BLaER1 (cell line): ENCODE measurements around the gene KIF17.

Source experiments
- H3K27ac ChIP-seq: shearing (Covaris generic); formaldehyde crosslinking; 2 replicates; pipeline ENCODE4 v1.8.1; 2022
- H3K27me3 ChIP-seq: shearing (Covaris generic); formaldehyde crosslinking; 2 replicates; pipeline ENCODE4 v1.8.1; 2022
- H3K36me3 ChIP-seq: shearing (Covaris generic); formaldehyde crosslinking; 2 replicates; pipeline ENCODE4 v1.8.1; 2022
- H3K4me1 ChIP-seq: shearing (Covaris generic); formaldehyde crosslinking; 2 replicates; pipeline ENCODE4 v1.8.1; 2022
- H3K4me2 ChIP-seq: shearing (Covaris generic); formaldehyde crosslinking; 2 replicates; pipeline ENCODE4 v1.8.1; 2022
- H3K4me3 ChIP-seq: shearing (Covaris generic); formaldehyde crosslinking; 2 replicates; pipeline ENCODE4 v1.8.1; 2022
- H3K9ac ChIP-seq: shearing (Covaris generic); formaldehyde crosslinking; 2 replicates; pipeline ENCODE4 v1.8.1; 2022
- H3K9me3 ChIP-seq: shearing (Covaris generic); formaldehyde crosslinking; 2 replicates; pipeline ENCODE4 v1.8.1; 2022
- H4K20me1 ChIP-seq: shearing (Covaris generic); formaldehyde crosslinking; 2 replicates; pipeline ENCODE4 v1.8.1; 2022
- Cebpa-rat ChIP-seq: shearing (Covaris generic); IDR thresholded peaks from 2 replicates; pipeline ENCODE4 v1.8.1; 2022

Gene KIF17

DNA sequence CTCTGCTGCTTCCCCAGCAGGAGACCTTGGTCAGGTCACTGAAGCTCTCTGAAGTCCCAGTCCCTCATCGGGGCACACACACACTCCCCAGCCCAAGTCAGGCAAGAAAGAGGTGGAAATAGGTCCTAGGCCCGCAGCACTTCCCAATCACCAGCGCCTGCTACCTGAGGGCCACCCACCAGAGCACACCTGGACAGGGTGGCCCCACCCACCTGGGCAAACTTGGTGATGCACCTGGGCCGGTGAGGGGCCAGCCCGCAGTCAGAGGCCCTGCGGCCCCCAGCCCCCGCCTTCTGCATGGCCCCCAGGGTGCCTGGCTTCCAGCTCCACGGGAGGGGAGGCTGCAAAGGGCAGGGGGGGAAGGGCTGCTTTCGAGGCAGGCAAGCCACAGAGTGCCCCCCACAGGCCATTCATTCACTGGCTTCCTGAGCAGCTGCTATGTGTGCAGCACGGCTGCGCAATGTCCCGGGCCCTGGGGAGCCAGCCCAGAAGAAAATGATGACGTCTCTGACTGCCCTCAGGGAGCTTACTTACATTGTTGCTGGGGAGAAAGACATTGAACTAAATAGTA, 10.0 kb upstream of the KIF17 start:
- Histone ChIP-seq H3K4me3 (no peak overlapping the region), H3K4me2 (no peak overlapping the region), H3K9ac (no peak overlapping the region), H3K9me3 (no peaks in the 10 kb centered on the region), H3K4me1 (peaks cover 7% of the 10 kb centered on the region), H3K36me3 (no peaks in the 10 kb centered on the region), H3K27ac (no peak overlapping the region), H4K20me1 (peaks cover 35% of the 10 kb centered on the region), H3K27me3 (peaks cover 49% of the 10 kb centered on the region)
- no peak for TF ChIP-seq Cebpa-rat

DNA sequence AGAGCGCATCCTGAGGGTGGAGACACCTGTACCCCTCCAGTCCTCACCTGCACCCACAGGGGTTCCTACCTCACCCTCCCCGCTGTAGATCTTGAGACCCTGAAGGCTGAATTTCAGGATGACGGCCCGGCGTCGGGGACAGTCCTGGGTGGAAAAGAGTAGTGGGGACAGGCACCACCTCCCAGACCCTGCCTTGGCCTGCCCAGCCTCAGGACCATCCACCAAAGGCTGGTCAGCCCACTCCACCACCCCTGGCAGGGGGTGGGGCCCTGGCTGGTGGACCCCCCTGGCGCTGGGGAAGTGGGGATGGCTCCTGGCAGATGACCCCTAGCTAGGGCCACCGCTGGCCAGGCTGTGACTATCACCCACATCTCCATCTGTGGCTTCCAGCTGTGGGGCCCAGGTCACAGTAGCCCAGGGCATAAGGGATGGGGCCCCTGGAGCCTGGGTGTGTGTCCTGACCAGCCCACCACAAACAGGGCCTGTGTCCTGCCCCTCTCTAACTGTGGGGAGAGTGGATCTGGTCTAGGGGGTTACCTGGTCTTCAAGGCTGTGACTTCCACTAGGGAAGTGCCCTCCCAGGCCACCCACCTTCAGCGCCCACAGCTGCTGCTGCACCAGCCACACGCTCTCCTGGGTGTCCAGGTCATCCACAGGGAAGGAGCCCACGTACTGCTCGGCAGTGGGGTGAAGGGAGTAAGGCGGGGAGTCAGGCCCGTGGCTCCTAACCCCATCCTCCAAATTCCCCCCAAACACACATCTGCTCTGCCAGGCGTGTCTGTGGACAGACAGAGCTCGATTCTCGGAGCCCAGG, 9.3 kb upstream of the KIF17 start:
- H3K27ac ChIP-seq, result no peak overlapping the region
- no peak for TF ChIP-seq Cebpa-rat
- H3K4me1 ChIP-seq, result peaks cover under 1% of the 10 kb centered on the region; the same call in 1 of the 2 replicates
- peaks cover 42% of the 10 kb centered on the region for H3K27me3 ChIP-seq
- peaks cover 28% of the 10 kb centered on the region for H4K20me1 ChIP-seq
- H3K9ac ChIP-seq, result no peak overlapping the region
- H3K36me3 ChIP-seq, result no peaks in the 10 kb centered on the region
- H3K4me3 ChIP-seq, result no peak overlapping the region
- H3K4me2 ChIP-seq, result no peak overlapping the region
- H3K9me3 ChIP-seq, result no peaks in the 10 kb centered on the region

DNA sequence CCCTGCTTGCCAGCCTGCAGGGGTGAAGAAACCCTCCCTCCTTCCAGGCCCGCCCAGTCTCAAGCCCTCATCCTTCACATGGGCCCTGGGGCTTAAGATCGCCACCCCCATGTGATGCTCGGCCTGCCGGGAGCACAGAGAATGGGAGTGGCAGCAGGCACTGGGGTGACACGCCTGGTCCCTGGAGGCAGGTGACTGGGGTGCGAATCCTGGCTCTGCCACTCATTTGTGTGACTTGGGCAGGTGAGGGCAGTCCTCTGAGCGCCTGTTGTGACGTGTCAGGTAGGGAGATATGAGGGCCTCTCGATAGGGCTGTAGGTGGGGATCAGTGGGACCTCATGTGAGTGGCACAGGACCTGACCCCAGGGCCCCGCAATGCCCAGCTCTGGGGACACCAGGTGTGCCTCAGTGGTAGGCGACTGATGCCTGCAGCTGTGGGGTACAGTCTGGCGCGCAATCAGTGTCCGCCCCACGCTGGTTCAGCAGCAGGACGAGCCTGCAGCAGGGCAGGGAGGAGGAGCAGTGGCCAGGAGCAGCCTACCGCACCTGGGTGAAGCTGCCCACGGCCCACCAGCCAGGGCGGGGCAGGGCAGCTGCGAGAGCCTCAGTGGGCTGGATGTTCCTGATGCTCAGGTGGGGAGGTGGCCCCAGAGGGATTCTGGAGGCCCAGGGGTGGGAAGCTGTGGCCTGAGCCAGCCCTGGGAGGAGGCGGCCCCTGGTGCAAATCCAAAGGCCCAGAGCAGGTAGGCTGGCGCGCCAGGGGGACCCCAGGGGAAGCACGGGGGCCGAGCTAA, 8.5 kb upstream of the KIF17 start:
- no peaks in the 10 kb centered on the region for H3K9me3 ChIP-seq
- no peak overlapping the region for H3K9ac ChIP-seq
- no peak for TF ChIP-seq Cebpa-rat
- peaks cover 26% of the 10 kb centered on the region for H4K20me1 ChIP-seq
- H3K4me1 ChIP-seq, result no peaks in the 10 kb centered on the region
- no peak overlapping the region for H3K4me2 ChIP-seq
- H3K4me3 ChIP-seq, result no peak overlapping the region
- no peak overlapping the region for H3K27ac ChIP-seq
- H3K36me3 ChIP-seq, result no peaks in the 10 kb centered on the region
- H3K27me3 ChIP-seq, result peaks cover 34% of the 10 kb centered on the region

DNA sequence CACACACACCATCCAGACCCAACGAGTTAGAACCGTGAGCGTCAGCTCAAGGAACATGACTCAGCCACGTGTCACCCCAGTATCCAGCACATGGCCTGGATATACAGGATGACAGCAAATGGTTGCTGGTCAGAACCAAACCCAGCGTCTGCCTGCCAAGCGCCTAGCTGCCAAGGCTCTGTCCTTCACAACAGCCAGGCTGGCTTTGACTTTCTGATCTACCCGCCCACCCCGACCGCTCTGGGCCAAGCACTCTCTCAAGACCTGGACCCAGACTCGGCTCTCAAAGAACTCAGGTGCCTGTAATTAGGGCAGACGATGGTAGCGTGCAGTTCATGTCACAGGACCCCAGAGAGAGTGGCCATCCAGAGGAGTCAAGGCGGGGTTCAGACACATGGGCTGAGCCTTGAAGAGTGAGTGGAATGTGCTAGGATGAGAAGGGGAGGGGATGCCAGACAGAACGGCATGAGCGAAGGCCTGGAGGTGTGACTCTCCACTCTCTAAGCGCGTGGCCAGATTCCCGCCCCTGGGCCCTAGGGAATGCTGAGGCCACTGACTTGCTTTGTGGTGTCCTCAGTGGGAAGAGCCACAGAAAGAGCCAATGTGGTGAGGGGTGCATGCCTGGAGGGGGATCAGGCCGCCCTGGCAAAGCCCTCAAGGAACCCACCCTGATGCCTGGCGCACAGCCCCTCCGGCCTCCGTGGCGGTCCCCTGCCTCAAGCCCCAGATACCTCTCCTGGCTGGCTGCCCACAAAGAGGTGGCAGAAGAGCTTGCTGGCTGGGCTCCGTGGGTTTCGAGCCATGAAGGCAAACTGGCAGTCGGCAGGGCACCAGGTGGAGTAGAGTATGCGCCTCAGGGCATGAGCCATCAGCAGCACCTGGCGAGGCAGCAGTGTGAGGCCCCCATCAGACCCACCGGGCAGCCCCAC, 7.6 kb upstream of the KIF17 start:
- no peak for TF ChIP-seq Cebpa-rat
- no peak overlapping the region for H3K9ac ChIP-seq

DNA sequence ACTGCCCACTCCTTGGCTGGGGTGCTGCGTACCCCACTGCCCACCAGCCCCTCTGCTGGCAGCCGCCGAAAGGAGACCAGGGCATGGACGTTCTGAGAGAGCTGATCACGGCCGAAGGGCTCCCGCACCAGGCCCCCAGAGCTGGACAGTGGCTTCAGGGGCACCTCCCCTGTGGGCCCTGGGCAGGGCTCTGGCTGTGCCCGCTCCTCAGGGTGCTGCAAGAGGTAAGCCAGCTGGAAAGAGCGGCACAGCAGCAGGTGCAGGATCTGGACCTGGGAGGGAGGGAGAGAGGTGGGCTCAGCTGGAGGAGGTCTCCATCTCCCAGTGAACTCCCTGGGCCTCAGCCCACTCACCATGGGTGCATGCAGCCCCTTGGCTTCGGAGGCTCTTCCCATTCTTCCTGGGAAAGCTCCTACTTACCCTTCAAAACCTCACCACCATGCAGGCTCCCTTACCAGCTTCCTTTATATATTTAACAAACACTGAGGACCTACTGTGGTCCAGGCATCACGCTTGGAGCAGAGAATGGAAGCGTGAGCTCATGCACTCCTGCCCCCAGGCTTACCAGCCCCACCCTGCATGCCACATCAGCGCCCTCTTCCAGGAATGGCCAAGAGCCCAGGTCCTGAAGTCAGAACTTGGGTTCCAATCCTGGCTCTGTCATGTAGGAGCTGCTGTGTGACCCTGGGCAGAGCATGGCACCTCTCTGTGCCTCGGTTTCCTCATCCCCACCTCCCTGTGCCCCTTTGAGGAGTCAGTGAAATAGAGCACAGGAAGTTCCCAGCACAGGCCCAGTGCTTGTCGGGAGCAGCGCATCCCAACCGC, 6.8 kb upstream of the KIF17 start:
- no peaks in the 10 kb centered on the region for H3K4me1 ChIP-seq

More for the DNA sequence above, 7.6 kb upstream of the KIF17 start:
- Histone ChIP-seq H3K4me1 (no peaks in the 10 kb centered on the region), H3K27me3 (peaks cover 25% of the 10 kb centered on the region), H3K9me3 (no peaks in the 10 kb centered on the region), H3K4me2 (no peak overlapping the region), H3K4me3 (no peak overlapping the region), H3K36me3 (no peaks in the 10 kb centered on the region), H4K20me1 (peaks cover 17% of the 10 kb centered on the region), H3K27ac (no peak overlapping the region)

DNA sequence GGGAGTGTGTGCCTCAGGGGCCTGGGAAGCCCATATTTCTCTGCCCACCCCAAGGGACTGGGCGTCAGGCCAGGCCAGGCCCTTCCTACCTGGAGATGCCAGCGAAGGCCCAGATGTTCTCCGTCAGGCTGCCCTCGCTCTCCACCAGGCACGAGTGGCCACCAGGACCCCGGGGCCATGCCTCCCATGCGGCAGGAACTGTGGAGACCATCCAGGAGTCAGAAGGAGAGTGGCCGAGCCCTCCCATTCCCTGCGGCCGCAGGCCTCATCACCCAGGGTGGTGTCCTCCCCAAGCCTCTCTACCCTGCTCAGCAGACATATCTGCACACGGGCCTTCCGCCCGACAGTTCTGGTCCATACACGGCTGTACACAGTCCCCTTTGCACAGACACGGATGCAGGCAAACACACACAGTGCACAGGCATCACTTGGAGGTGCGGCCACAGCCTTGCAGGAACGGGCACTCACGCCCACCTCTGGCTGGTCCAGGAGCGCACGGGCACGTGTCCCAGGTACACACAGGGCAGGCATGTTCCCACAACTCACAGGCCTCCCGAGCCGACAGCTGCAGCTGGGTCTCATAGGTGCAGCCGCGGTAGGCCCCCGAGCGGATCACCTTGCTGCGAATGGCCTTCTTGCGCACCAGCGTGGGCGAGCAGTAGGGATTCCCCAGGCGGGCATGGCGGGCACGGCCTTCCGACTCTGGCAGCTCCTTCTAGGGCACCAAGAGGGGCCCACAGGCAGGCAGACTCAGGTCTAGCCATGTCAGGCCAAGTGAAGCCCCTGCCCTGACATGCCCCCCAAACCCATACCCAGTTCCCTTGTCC, 5.9 kb upstream of the KIF17 start:
- TF ChIP-seq Cebpa-rat, result no peak
- H3K27me3 ChIP-seq, result peaks cover 21% of the 10 kb centered on the region
- no peaks in the 10 kb centered on the region for H3K36me3 ChIP-seq
- H3K4me1 ChIP-seq, result no peaks in the 10 kb centered on the region
- H3K27ac ChIP-seq, result no peak overlapping the region
- H3K9me3 ChIP-seq, result no peaks in the 10 kb centered on the region
- no peak overlapping the region for H3K4me2 ChIP-seq
- H4K20me1 ChIP-seq, result peaks cover 6% of the 10 kb centered on the region; the same call in 1 of the 2 replicates
- H3K4me3 ChIP-seq, result no peak overlapping the region
- H3K9ac ChIP-seq, result no peak overlapping the region

More for the DNA sequence above, 6.8 kb upstream of the KIF17 start:
- no peaks in the 10 kb centered on the region for H3K9me3 ChIP-seq
- no peak for TF ChIP-seq Cebpa-rat
- H3K9ac ChIP-seq, result no peak overlapping the region
- H3K4me2 ChIP-seq, result no peak overlapping the region
- peaks cover 21% of the 10 kb centered on the region for H3K27me3 ChIP-seq
- H3K27ac ChIP-seq, result no peak overlapping the region
- H3K36me3 ChIP-seq, result no peaks in the 10 kb centered on the region
- H4K20me1 ChIP-seq, result peaks cover 14% of the 10 kb centered on the region; the same call in 1 of the 2 replicates
- no peak overlapping the region for H3K4me3 ChIP-seq

DNA sequence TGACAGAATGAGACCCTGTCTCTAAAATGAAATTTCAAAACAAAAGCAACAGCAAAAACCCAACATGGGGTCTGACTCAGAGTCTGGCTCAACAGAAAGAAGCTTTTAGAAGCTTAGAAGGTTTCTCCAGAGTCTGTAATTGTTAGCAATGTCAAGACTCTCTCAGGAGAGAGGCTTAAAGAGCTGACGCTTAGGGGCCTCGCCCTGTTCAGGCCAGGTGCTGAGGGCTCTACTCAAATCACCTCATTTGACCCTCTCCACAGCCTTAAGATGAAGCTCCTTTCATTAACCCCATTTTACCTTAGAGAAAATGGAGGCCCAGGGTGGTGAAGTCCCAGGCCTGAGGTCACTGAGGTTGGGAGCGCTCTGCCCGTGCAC, 5.3 kb upstream of the KIF17 start:
- no peak overlapping the region for H3K4me3 ChIP-seq
- H3K27ac ChIP-seq, result no peak overlapping the region
- peaks cover 1% of the 10 kb centered on the region; the same call in 1 of the 2 replicates for H3K4me1 ChIP-seq
- H3K27me3 ChIP-seq, result peaks cover 21% of the 10 kb centered on the region
- H3K36me3 ChIP-seq, result no peaks in the 10 kb centered on the region
- H4K20me1 ChIP-seq, result peaks cover 6% of the 10 kb centered on the region; the same call in 1 of the 2 replicates
- no peak overlapping the region for H3K9ac ChIP-seq
- no peak overlapping the region for H3K4me2 ChIP-seq
- no peaks in the 10 kb centered on the region for H3K9me3 ChIP-seq
- TF ChIP-seq Cebpa-rat, result no peak
